ENCODE data around the gene ZHX3.

GRCh38 chr20:41330343-41330720 lies 12.8 kb upstream of the ZHX3 start:
- TF ChIP-seq GABPB1 (CRISPR knock-in tag; IDR thresholded peaks at IDR 0.05) (no peak), SP2 (CRISPR knock-in tag; IDR thresholded peaks at IDR 0.05) (no peak), BRF2 (CRISPR knock-in tag; IDR thresholded peaks at IDR 0.05) (no peak), MEIS2 (CRISPR knock-in tag; IDR thresholded peaks at IDR 0.05) (no peak), ZNF792 (CRISPR knock-in tag; IDR thresholded peaks at IDR 0.05) (no peak), CC2D1A (CRISPR knock-in tag; IDR thresholded peaks at IDR 0.05) (no peak), ZNF549 (CRISPR knock-in tag; IDR thresholded peaks at IDR 0.05) (no peak), SNRNP70 (IDR thresholded peaks at IDR 0.05; ENCODE audit: low read depth, low read length) (no peak), RAD21 (CRISPR knock-in tag; IDR thresholded peaks at IDR 0.05) (no peak), ZNF782 (CRISPR knock-in tag; IDR thresholded peaks at IDR 0.05; ENCODE audit: borderline replicate concordance) (no peak), CHD4 (IDR thresholded peaks at IDR 0.05; ENCODE audit: borderline replicate concordance, low read length) (no peak)
